IPS-NIHi7 (cell line): ENCODE data around the gene SLC10A7.
A peak's percentile ranks its signal among the peaks of the same experiment; 100 is the strongest.

Experiments
- DNase-seq: peaks from one replicate; pipeline ENCODE4 v3.0.0; 2012; ENCODE audit warnings: mixed read lengths; ENCODE audit errors: extremely low spot score

Gene SLC10A7

DNA sequence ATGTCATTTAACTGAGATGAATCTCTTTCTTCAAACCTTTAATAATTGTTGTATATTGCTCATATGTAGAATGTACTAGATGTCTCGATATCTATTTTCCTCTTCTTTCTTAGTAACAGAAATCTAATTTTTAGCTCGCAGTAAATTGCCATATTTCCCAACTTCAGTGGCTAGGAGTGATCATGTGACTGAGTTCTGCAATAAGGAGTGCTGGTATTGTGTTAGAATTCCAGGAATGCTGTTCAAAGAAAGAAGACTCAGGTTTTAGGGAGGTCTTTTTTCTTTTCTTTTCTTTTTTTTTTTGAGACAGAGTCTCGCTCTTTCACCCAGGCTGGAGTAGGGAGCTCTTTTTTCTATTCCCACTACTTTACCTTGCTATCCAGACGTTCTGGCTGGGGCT is 81.7 kb downstream of the SLC10A7 start:
- DNase-seq: no peak

DNA sequence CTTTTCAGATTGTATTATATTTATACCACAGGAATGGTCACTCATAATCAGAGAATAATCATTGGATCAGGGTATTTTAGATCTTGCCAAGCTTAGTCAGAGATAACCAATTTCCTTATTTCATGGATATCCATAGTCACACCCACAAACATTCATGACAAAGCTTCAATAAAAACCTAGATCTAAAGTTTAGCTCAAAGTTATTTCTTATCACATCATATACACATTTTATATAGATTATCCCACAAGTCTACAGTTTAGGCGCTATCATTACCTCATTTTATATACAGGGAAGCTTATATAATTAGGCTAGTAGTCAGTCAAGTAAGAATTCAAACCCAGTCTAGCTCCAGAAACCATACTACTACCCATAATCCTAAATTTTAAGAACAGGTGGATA is 82.3 kb downstream of the SLC10A7 start:
- no peak for DNase-seq

DNA sequence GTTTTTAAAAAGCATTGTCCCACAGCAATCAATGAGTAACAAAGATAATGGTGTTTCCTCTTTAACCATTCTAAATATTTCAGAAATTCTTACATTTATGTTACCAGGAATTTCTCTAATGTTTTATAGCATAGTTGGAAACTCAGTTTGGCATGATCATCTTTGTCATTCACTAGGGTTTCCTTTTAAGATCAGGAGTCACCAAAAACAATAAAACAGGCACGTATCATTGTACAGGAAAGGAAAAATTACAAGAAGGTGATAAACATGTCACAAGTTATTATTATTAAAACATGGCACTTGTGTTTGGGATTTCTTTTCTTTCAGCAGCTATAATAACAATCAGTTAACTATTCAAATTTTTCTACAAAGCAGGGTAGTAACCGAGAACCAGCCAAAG is 84.0 kb downstream of the SLC10A7 start:
- DNase-seq: no peak

DNA sequence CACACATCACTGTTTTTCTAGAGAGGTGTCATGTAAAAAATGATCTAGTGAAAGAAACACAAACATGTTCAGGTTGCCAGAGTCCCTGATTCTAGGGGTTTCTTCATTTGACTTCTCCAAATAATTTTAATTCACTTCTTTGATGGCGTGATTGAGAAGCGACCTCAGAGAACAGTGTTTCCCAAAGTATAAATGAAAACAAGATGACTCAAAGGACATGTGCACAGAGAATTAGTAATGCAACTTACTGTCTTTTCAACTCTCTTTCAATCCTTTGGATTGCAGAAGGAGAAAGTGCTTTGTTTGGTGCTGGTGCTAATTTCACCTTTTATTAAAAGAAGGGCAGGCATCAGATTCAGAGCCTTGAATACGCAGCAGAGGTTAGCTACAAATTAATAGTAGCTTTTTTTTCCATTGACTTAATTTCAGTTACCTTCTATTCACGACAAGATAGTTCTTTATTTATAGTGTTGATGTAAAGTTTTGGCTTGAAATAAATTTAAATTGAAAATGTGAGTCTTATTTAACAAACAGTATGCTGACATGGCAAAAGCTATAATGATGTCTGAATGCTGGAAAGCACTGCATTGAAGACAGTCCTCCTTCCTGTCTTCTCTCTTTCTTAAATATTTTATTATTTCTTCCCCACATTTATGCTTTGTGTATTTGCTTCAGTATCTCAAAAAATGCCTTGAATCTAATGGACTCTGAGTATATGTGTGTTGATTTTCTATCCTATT is 85.1 kb downstream of the SLC10A7 start:
- no peak for DNase-seq

DNA sequence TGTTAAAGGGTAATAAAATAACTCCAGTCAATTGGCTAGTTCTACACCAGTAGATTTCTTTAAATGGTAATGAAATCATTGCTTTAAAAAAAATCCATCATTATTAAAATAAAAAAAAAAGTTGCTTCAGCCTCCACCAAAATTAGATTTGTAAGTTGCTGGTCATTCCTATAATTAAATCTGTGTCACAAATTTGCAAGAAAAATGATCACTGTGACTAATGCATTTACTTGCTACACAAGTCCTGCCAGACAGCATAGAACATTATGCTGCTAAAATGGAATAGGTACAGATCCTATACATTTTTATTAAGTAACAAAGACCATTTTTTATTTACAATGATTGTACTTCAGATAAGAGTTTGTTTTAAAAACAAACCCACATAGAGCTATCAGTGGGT is 85.8 kb downstream of the SLC10A7 start:
- DNase-seq: no peak

DNA sequence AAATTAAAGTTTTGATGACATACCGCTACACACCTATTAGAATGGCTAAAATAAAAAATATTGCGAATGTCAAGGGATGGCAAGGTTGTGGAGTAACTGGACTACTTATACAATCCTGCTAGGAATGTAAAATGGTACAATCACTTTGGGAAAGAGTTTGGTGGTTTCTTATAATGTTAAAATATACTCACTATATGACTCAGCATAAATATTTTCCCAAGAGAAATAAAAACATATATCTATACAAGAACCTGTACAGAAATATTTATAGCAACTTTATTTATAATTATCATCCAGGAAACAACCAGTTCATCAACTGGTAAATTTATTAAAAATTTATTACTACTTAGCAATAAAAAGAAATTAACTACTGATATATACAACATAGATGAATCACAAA is 89.7 kb downstream of the SLC10A7 start:
- DNase-seq: no peak

DNA sequence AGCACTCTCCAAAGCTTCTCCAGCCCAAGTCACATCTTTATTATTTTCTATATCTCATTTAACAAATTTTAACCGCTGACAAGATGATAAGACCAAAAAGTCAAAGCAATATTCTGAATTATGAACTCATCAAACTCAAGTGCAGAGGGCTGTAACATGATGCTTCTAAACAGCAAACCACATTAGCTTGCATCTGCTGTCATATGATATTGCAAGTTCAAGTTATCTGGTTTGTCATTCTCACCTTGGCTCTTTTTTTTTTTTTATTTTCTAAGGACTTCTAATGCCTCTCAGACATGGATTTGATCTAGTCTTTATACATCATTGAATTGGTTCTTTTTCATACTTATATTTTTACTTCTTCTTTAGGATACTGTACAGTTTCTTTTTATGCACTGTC is 93.4 kb downstream of the SLC10A7 start:
- no peak for DNase-seq

DNA sequence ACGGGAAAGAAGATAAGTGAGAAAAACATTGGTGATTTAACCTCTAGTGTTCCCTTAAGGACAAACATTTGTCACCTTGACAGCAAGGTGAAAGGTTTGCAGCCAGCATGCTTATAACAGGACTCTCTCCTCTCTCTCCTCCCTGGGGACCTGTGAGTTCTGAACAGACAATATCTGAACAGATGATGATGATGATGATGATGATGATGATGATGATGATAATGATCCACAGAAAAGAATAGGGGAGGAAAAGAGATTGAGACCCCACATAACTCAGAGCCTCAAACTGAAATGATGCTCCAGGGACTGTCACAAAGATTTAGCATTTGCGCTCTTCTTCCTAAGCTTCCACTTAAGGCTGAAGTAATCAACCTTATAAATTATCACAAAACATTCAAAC is 103.9 kb downstream of the SLC10A7 start:
- no peak for DNase-seq

DNA sequence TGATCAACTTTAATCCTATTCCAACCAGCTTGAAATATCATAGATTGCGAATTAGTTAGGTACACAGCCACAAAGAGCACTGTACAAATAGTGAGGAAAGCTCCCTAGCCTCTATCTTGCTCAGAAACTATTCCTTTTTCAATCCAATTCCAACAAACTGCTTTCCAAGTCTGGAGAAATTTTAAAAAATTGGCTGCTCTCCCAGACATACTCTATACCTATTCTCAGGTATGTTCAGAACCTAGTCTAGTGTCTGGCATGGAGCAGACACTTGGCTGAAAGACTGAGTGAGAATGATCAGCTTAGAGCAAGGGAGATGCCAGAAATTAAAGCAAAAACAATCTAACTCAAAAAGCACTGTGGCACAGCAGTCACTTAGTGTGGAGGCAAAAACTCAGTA is 105.9 kb downstream of the SLC10A7 start:
- DNase-seq: no peak

DNA sequence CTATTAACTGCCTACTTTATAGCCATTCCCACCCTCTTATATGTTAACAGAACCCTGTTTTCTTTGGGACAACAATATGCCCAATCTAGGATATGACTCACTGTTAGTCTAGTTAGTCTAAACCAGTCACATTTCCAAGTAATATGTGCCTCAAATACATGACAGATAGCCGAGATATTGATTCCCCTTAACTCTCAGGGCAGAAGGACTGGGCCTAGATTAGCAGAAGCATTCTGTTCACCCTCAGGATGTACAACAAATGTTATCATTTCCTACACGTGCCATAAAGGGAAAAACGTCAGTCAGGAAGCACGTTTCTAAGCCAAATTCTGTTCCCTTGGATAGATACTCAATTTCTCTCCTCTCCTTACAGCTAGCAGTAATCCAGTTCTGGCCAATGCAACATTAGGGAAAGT is 114.1 kb downstream of the SLC10A7 start:
- DNase-seq: no peak

DNA sequence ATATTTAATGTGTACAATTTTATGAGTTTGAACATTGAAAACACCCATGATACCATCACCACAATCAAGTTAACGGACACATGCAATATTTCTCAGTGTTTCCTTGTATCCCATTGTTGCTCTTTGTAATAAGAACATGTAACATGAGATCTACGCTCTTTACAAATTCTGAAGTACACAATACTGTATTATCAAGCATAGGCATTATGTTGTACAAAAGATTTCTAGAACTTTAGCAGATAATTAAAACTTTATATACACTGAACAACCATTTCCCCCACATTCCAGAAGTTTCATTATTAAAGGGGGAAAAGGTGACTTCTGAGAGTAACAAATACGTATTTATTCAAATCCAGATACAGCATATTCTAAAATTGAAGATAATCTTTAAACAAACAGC is 114.5 kb downstream of the SLC10A7 start:
- no peak for DNase-seq

DNA sequence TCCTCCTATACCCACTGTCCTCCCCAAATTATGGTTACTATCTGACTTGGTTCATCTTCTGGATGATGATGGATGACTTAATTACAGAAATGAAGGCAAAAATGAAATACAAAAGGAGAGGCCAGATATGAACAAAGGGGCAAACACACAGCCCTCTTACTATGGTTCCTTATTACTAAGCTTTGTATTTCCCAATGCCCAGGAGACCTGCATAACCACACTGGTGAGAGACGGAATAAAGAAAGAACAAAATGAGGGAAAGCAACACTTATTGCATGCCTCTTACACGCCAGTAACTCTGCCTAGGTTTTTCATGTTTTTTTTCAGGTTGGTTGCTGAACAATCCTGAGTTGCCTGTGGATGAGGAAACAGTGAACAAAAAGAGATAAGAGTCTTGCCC is 120.5 kb downstream of the SLC10A7 start:
- no peak for DNase-seq

DNA sequence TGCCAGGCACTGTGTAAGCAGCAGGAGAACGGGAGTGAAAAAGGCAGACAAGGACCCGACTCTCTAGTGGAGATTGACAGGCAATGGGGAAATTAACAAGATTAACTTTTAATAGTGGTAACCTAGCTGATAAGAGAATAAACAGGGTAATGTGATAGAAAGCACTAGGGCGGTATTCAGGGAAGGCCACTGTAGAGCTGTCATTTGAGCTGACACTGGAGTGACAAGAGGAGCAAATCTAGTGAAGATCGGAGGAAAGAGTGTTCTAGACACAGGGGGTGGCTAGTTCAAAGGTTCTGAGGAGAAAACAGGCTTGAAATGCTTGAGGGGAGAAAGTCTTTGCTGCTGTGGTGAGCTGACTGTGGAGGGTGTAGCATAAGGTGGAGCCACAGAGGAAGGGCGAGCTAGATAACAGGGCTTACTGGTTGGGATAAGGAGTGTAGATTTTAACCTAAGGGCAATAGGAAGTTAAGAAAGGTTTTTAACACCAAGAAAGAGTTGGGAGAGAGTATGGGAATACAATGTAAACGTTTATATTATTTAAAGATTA is 122.8 kb downstream of the SLC10A7 start:
- peak; percentile 18 for DNase-seq

DNA sequence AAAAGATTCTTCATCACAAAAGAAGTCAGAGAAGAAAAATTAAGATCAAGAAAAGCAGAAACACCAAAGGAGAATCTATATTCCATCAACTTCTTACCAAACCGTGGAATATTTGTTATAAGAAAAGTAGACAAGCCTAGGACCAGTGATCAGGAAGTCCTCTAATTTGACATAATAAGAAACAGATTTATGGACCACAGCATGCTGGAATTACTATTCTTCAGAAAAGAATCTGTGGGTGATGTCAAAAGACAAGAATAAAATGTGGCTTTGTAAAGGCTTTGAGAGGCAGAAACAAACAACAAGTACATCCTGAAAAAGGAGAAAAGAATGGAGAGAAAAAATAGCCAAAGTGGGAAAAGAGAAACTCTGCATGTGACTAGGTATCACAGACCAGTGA is 123.3 kb downstream of the SLC10A7 start:
- no peak for DNase-seq

DNA sequence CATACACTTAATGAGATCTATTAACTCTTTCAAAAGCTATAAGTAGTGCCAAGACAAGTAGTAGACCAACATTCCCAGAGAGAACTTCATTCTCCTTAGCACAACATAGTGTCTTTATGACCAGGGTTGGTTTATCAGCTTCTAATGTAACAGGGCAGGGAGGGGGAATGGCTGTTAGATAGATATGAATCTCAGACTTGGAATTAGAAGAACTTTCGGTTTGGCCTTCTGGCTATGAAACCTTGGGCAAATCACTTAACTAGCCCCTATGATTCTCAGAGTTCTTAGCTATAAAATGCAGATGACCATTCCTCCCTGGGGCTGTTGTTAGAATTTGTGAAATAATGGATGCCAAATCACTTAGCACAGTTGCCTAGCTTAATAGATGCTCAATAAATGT is 132.2 kb downstream of the SLC10A7 start:
- DNase-seq: no peak

DNA sequence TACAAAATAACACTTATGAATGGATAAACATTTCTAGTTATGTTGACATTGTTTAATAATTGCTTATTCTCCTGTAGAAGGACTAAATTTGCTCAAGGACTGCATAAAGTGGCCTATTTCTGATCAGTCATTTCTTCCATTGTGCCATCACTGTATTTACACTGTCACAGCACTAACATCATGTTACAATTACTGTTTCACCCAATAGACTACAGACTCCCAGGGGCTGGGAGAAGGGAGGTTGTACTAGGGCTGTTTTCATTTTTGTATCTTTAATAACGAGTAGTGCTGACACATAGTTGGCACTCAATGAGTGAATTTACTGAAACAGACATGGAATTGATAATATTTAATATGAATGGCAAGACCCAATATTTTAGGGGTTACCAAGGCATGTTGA is 139.5 kb downstream of the SLC10A7 start:
- DNase-seq: no peak

DNA sequence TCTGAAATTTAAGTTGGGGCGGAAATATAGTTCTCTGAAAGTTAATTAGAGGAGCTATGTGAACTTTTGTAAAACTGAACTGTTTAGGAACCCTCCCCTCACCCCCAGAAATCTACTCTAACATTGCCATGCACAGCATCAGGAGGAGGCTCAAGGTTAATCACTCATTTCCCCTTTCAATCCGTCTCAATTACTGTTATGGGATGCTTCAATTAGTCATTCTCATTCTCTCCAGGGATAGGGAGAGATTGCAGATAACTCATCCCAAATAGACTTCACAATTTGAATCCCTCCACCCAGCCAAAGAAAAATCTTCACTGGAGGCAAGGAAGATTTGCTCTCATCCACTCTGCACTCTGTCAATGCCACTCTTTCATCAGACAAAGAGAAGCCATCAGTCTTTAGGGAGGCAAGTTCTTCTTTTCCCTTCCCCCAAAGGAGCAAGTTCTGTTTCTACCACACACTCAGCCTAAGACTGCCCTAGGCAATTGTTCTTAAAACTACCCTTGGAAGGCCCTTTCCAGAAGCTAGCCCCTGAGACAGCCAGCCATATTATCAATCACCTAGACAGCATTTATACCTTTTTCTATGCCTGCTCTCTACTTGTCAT is 140.4 kb downstream of the SLC10A7 start:
- peak; percentile 17 for DNase-seq

DNA sequence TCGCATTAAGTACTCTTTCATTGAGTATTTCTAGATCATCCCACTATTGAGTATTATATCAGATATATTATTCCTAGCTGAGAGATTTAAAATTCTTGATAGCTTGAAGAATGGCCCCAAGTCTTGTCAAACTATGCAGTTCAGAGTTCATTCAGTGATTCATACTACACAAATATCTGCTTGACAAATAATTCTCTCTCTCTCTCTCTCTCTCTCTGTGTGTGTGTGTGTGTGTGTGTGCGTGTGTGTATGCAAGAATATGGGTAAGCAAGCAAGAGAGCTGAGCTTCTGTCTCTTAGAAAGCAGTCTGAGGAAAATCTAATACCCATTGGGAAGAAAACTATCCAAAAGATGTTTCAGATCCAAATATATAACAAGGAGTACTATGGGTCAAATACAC is 142.0 kb downstream of the SLC10A7 start:
- no peak for DNase-seq

DNA sequence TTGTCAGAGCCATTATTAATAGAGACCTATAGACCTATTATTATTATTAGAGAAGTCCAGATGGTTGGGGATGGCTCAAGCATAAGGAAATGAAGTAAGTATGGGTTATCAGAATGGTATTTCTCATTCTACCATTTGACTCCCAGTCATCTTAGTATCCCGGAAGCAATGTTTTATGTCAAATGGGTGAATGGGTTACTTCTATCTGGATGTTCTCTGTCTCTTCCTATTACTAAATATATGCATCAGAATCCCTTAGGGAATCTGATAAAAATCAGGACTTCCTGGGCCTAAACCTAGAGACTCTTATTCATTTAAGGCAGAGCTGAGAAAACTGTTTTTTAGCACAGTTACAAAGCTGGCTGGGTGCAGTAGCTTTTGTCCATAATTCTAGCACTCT is 149.9 kb downstream of the SLC10A7 start:
- no peak for DNase-seq

DNA sequence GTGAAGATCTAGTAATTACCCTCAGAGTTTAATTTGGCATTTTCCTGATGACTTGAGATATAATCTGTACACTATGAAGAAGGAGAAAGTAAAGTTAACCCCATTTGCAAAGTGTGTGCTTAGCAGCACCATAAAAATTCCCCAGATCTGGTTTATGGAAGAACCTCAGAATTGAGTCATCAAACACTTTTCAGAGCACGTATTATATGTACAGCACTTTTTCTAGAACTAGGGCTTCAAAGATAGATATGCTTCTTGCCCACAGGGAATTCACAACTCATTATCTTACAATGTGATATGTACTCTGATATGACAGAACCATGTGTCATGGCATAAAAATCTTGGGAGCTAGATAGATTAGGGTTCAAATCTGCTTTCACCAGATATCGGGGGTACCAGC is 150.9 kb downstream of the SLC10A7 start:
- DNase-seq: no peak

DNA sequence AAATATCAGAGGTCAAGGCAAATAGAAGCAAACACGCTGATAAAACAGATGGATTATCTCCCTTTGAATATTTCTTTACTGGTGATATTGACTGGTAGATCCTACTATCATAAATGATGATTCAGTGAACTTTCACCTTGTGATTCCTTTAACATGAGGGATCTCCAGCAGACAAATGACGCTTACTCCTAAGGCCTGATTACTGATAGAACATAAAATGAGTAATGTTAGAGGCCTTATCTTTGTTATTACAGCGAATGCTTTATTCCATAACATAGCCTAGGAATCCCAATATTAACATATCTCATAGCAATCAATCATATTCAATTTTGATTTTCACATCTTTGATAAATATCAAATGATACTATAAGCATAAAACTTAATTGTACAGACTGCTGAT is 152.3 kb downstream of the SLC10A7 start:
- DNase-seq: no peak

DNA sequence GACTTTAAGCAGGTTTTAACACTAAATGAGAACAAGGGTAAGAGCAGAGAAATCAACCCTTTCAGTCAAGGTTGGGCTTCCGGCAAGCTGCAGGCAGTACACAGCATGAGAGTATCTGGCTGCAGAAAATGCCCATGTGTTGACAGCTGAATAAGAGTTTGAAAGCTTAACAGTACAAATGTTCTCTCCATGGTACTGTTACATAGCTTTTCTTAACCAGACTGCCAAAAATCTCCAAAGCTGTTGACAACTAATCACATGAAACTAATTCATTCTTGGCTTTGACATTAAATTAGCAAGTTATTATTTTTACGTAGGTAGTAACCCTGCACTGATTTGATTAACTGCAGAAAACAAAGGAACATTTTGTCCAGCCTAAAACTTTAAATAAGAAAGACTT is 153.5 kb downstream of the SLC10A7 start:
- no peak for DNase-seq

DNA sequence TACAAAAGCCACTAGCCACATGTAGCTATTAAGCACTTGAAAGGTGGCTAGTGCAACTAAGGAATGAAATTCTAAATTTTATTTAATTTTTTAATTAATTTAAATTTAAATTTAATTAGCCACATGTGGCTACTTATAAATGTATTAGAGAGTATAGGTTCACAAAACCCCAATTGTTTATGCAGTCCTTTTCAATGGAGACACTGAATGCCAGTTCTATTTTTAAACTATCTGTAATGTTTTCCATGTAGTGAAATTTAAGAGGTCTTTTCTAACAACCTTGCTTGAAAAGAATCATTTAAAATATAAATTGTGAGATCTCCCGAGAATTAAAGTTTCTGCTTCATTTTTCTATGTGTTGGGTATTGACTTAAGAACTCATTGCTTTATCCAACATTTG is 154.4 kb downstream of the SLC10A7 start:
- DNase-seq: no peak

DNA sequence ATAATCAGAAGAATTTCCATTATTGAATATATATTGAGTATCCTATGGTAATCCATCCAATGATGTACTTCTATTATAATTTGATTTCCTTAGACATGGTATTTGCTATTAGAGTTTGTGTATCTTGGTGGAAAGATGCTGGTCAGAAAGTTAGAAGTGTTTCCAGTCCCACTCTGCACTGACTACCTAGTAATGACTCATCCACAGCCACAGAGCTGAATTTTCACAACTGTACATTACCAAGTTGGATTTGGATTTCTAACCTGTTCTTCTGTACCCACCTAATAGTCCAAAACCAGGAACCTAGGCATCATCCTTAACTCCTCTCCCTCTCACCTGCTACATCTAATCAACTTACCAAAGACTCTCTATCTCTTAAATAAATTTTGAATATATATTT is 162.0 kb downstream of the SLC10A7 start:
- no peak for DNase-seq
